Measurements from ENCODE around the gene USP35.

- TF ChIP-seq CTCF (conservative IDR thresholded peaks at IDR 0.05; ENCODE audit: low read depth, low read length) (no peak), EZH2phosphoT487 (IDR thresholded peaks at IDR 0.05; ENCODE audit: borderline replicate concordance, low read length) (no peak)
Observed at GRCh38 chr11:78200061-78200460, 11.3 kb downstream of the USP35 start.
